ENCODE results near the gene SPDL1. TPM values are rescaled to one million over a fixed set of nuclear protein-coding genes. Genes with fewer than 3 reads are reported as not detected.

The SPDL1 gene
- total RNA-seq, 1 experiment from 2014 or later = 39.2 TPM

- no peaks in the 10 kb centered on the region for H3K4me1 ChIP-seq (replicated peaks; ENCODE audit: insufficient read depth)
- H3K4me3 ChIP-seq = no peak overlapping the region
- H3K79me2 ChIP-seq (ENCODE audit: low read depth) = no peaks in the 10 kb centered on the region
- intact Hi-C loops (cut with micrococcal nuclease; ENCODE audit: unreplicated experiment) = no loop called here
- peaks cover 4% of the 10 kb centered on the region; the same call in 1 of the 2 replicates for H3F3A ChIP-seq (ENCODE audit: insufficient read depth, low read depth)
- TF ChIP-seq EZH2 (IDR thresholded peaks at IDR 0.05; ENCODE audit: low read depth) = no peak
- no peak for TF ChIP-seq CTCF (conservative IDR thresholded peaks at IDR 0.05)
- CTCF ChIA-PET = no interaction called here
- POLR2A ChIA-PET (ENCODE audit: unreplicated experiment) = no interaction called here
- no peaks in the 10 kb centered on the region for H4K20me1 ChIP-seq (ENCODE audit: insufficient read depth)
- H3K27me3 ChIP-seq (ENCODE audit: insufficient read depth, low read depth) = no peaks in the 10 kb centered on the region
- peaks cover 5% of the 10 kb centered on the region for H3K9me3 ChIP-seq (ENCODE audit: insufficient read depth, low read depth)
- DNase-seq = no peak
- no peak overlapping the region for H2AFZ ChIP-seq
- no peak overlapping the region for H3K4me2 ChIP-seq
- no peaks in the 10 kb centered on the region for H3K9me2 ChIP-seq (ENCODE audit: insufficient read depth)
- H3K27ac ChIP-seq = no peak overlapping the region
- BruUV-seq (replicated peaks) = no TSS peak
- peaks cover 13% of the 10 kb centered on the region; the same call in 1 of the 2 replicates for H3K36me3 ChIP-seq (ENCODE audit: low read depth)
Measured at GRCh38 chr5:169607882-169608281, 24.3 kb downstream of the SPDL1 start.

GRCh38 chr5:169609716-169610115, 26.1 kb downstream of the SPDL1 start:
- no peaks in the 10 kb centered on the region for H4K20me1 ChIP-seq (ENCODE audit: insufficient read depth)
- no peak for TF ChIP-seq EZH2 (IDR thresholded peaks at IDR 0.05; ENCODE audit: low read depth)
- no peak for TF ChIP-seq CTCF (conservative IDR thresholded peaks at IDR 0.05)
- POLR2A ChIA-PET (ENCODE audit: unreplicated experiment) = no interaction called here

GRCh38 chr5:169610606-169611005, 27.0 kb downstream of the SPDL1 start:
- CTCF ChIA-PET = no interaction called here
- Histone ChIP-seq H3K4me2 (no peak overlapping the region), H3K27ac (no peak overlapping the region), H4K20me1 (ENCODE audit: insufficient read depth) (no peaks in the 10 kb centered on the region), H3K4me3 (no peak overlapping the region), H3K79me2 (ENCODE audit: low read depth) (no peaks in the 10 kb centered on the region), H3K27me3 (ENCODE audit: insufficient read depth, low read depth) (no peaks in the 10 kb centered on the region), H3F3A (ENCODE audit: insufficient read depth, low read depth) (no peaks in the 10 kb centered on the region), H3K36me3 (ENCODE audit: low read depth) (no peaks in the 10 kb centered on the region), H3K9me2 (ENCODE audit: insufficient read depth) (no peaks in the 10 kb centered on the region), H2AFZ (no peak overlapping the region), H3K4me1 (replicated peaks; ENCODE audit: insufficient read depth) (no peaks in the 10 kb centered on the region), H3K9me3 (ENCODE audit: insufficient read depth, low read depth) (peaks cover 5% of the 10 kb centered on the region)
- DNase-seq = peak in 1 of 2 experiments; percentile 39
- BruUV-seq (replicated peaks) = no TSS peak
- intact Hi-C loops (cut with micrococcal nuclease; ENCODE audit: unreplicated experiment) = no loop called here
- POLR2A ChIA-PET (ENCODE audit: unreplicated experiment) = no interaction called here
- no peak for TF ChIP-seq EZH2 (IDR thresholded peaks at IDR 0.05; ENCODE audit: low read depth)
- TF ChIP-seq CTCF (conservative IDR thresholded peaks at IDR 0.05) = no peak

More at GRCh38 chr5:169609716-169610115, 26.1 kb downstream of the SPDL1 start:
- no TSS peak for BruUV-seq (replicated peaks)
- Histone ChIP-seq H2AFZ (no peak overlapping the region), H3K4me3 (no peak overlapping the region), H3K79me2 (ENCODE audit: low read depth) (no peaks in the 10 kb centered on the region), H3F3A (ENCODE audit: insufficient read depth, low read depth) (peaks cover 4% of the 10 kb centered on the region; the same call in 1 of the 2 replicates), H3K4me1 (replicated peaks; ENCODE audit: insufficient read depth) (no peaks in the 10 kb centered on the region), H3K9me3 (ENCODE audit: insufficient read depth, low read depth) (peaks cover 5% of the 10 kb centered on the region), H3K27me3 (ENCODE audit: insufficient read depth, low read depth) (no peaks in the 10 kb centered on the region), H3K36me3 (ENCODE audit: low read depth) (no peaks in the 10 kb centered on the region), H3K4me2 (no peak overlapping the region), H3K9me2 (ENCODE audit: insufficient read depth) (no peaks in the 10 kb centered on the region), H3K27ac (no peak overlapping the region)
- CTCF ChIA-PET = no interaction called here
- intact Hi-C loops (cut with micrococcal nuclease; ENCODE audit: unreplicated experiment) = no loop called here
- DNase-seq = no peak

Data from PC-9 (cell line).